ENCODE measurements around the gene CDKN1C.

GRCh38 chr11:2878782-2879181 lies 6.8 kb downstream of the CDKN1C start:
- TF ChIP-seq EZH2 (IDR thresholded peaks at IDR 0.05; ENCODE audit: insufficient read depth, poor library complexity, severe bottlenecking) (no peak), EZH2phosphoT487 (IDR thresholded peaks at IDR 0.05; ENCODE audit: insufficient read depth, low read depth) (no peak)

All from GM23248 (cell line).